Omental fat pad (tissue), 4 donors: Measurements from ENCODE around the gene KIRREL3. TPM values are rescaled to one million over a fixed set of nuclear protein-coding genes. Genes with fewer than 3 reads are reported as not detected.

Experiments used
- ATAC-seq: fragments of 150-250 bp; one replicate; pipeline ENCODE4 v1.9.1; 2016; ENCODE audit warnings: mild to moderate bottlenecking, moderate library complexity; ENCODE audit not compliant: low FRiP score
- DNase-seq: peaks from one replicate; pipeline ENCODE4 v3.0.0-alpha.2; 2019; ENCODE audit warnings: low spot score
- total RNA-seq, 4 donors: library from RNA; depleted of rRNA; stranded (reverse); fragments of >200 nt; gene quantifications; one replicate each; pipeline ENCODE4 v1.1.0, GENCODE V29; 2016
- TF ChIP-seq, protein P1 (sequence below), 3 donors: fragments of 450-650 bp; IDR thresholded peaks; one replicate each; pipeline ENCODE4 v1.5.1; 2016 to 2017; ENCODE audit warnings: antibody characterized with exemption in 3 of 3, mild to moderate bottlenecking in 3 of 3, moderate library complexity in 2 of 3

The KIRREL3 gene
- total RNA-seq, 4 donors from 2014 or later, result 0.09 to 0.60 TPM; not detected in 2

DNA sequence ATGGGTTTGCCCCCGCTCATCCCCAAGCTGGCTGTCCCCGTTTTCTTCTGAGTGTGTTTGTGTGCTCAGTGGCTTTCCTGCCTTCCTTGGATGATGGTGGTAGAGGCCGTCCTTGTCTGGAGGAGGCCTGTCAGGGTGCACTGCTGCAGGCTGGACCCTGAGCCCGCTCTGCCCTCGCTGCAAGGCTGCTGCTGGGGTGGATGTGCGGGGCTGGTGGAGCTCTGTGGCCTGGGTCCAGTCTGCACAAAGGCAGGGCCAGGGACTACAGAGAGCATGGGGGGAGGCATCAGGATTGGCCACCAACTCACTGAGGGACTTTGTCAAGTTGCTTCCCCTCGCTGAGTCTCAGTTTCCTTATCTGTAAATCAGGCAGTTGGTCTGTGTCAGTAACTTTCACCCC is 275.0 kb downstream of the KIRREL3 start:
- no peak for DNase-seq
- ATAC-seq, result no peak
- TF ChIP-seq, protein P1, sequence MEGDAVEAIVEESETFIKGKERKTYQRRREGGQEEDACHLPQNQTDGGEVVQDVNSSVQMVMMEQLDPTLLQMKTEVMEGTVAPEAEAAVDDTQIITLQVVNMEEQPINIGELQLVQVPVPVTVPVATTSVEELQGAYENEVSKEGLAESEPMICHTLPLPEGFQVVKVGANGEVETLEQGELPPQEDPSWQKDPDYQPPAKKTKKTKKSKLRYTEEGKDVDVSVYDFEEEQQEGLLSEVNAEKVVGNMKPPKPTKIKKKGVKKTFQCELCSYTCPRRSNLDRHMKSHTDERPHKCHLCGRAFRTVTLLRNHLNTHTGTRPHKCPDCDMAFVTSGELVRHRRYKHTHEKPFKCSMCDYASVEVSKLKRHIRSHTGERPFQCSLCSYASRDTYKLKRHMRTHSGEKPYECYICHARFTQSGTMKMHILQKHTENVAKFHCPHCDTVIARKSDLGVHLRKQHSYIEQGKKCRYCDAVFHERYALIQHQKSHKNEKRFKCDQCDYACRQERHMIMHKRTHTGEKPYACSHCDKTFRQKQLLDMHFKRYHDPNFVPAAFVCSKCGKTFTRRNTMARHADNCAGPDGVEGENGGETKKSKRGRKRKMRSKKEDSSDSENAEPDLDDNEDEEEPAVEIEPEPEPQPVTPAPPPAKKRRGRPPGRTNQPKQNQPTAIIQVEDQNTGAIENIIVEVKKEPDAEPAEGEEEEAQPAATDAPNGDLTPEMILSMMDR (IDR thresholded peaks at IDR 0.05), result no peak

DNA sequence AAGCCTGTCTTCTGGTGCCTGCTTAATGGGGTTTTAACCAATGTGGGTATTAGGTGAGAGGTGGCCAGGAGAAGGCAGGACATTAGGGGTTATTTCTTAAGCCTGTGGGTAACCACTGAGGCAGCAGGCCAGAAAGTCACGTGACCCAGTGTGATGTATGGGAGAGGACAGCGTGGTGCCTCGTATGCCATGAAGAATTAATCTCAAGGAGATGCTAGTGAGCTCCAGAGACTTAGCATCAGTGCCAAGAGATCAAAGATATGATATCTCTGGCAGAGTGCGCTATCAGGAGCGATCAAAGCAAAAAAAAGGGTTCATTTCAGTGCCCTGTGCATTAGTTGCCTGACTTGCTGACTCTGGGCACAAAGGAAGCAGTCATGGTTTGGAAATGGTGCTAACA is 275.5 kb downstream of the KIRREL3 start:
- no peak for ATAC-seq
- no peak for DNase-seq
- TF ChIP-seq, protein P1 (IDR thresholded peaks at IDR 0.05), result no peak

DNA sequence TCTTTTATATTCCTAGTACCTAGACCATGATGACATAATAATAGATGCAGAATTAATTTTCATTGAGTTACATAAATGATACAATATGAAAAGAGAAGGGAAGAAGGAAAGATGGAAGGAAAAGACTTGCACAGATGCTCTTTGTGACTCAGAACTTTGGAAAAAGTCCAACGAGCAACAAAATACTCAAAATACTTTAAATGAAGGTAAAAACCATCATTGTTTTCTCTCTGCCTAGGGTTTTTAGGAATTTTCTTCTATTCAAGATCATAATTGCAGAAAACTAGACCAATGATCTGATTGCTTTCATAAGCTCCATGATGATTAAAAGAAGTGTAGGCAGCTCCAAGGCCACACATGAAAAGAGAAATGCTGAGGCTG is 276.9 kb downstream of the KIRREL3 start:
- ATAC-seq, result no peak
- TF ChIP-seq, protein P1 (IDR thresholded peaks at IDR 0.05), result no peak

GRCh38 chr11:126722956-126723664 is 277.5 kb downstream of the KIRREL3 start:
- TF ChIP-seq, protein P1 (IDR thresholded peaks at IDR 0.05), result no peak
- ATAC-seq (no peak), DNase-seq (no peak)

More for the DNA sequence above, 276.9 kb downstream of the KIRREL3 start:
- no peak for DNase-seq

GRCh38 chr11:126722006-126722736 is 278.4 kb downstream of the KIRREL3 start:
- TF ChIP-seq, protein P1 (IDR thresholded peaks at IDR 0.05), result no peak
- no peak for DNase-seq

GRCh38 chr11:126720539-126721235 is 279.9 kb downstream of the KIRREL3 start:
- DNase-seq (no peak), ATAC-seq (no peak)
- TF ChIP-seq, protein P1 (IDR thresholded peaks at IDR 0.05), result no peak

More at GRCh38 chr11:126722006-126722736, 278.4 kb downstream of the KIRREL3 start:
- ATAC-seq, result no peak
